PC-9 (cell line): ENCODE results near the gene CMTM8.

Experiments used
- CTCF ChIP-seq: fragments of 200-600 bp; sonication (generic); conservative IDR thresholded peaks from 2 replicates; pipeline ENCODE4 v1.6.1; 2017; ENCODE audit warnings: mixed run types, antibody characterized with exemption, mild to moderate bottlenecking, moderate library complexity
- EZH2 ChIP-seq: fragments of 200-600 bp; sonication (generic); IDR thresholded peaks from 2 replicates; pipeline ENCODE4 v1.8.0; 2017; ENCODE audit warnings: antibody characterized with exemption, low read depth

- no peak for TF ChIP-seq CTCF
- no peak for TF ChIP-seq EZH2
Observed at GRCh38 chr3:32349184-32349583, 110.7 kb downstream of the CMTM8 start.
